Measurements from ENCODE around the gene CDH2.

Gene CDH2

GRCh38 chr18:28088477-28088876 is 88.5 kb downstream of the CDH2 start:
- DNase-seq (ENCODE audit: low read depth in 2 of 2), result no peak

DNA sequence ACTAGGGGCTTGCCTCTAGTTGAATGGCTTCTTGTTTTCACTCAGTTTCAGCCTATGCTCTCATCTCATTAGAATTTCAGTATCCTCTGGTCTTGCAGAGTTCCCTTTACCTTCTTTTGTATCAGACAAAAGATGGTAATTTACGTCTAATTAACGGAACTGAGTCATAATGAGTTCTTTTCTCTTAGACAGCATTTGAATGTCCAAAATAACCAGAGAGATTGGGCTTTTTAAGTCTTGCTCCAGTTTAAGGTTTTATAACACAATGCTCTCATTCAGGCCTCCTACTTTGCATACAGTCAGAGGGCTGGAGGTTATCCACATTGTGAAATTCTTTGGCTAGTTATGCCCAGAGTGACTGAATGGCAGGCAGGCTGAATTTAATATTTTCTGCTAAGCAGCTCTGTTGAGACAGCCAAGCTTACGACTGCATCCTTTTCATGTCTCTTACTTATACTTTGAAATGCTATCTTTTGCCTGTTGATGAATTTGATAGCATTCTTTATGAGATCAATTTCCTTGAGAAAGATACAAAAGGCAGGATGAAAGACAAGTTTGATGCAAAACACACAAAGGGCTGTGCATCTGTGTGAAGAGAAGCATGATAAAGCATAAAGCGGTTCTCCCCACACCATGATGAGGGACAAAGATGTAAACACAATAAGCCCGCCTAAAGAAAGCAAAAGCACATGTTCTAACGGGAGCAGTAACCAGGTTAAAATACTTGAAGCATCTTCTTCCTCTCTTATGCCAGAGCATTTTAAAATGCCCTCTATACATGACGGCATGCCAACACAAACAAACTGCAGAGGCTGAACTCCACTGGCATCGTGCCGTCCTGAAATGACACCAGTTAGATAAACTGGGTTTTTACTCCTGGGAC is 90.0 kb downstream of the CDH2 start:
- DNase-seq (ENCODE audit: low read depth in 2 of 2), result no peak

DNA sequence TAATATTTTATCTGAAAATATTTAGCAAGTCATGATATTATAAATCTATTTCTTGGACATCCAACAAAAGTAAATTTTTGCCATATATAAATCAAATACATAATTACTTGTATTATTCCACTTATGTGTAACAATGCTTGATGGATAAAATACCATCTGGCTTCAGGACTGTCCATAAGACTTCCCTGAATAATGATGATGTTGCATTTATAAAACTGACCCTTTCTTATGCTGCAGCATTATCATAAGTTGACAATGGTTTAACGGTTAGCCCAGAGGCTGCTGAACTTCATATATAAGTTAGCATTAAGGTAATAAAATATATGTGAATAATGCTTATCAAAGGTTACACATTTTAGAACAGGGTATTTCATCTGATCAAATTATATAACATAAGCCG is 95.4 kb downstream of the CDH2 start:
- no peak for DNase-seq (ENCODE audit: low read depth in 2 of 2)

- DNase-seq (ENCODE audit: low read depth in 2 of 2), result no peak
These were observed 96.0 kb downstream of the CDH2 start for GRCh38 chr18:28080876-28081300.

- DNase-seq (ENCODE audit: low read depth in 2 of 2), result no peak
These were observed 97.0 kb downstream of the CDH2 start for GRCh38 chr18:28079883-28080282.

GRCh38 chr18:28078849-28079248 is 98.1 kb downstream of the CDH2 start:
- no peak for DNase-seq (ENCODE audit: low read depth in 2 of 2)

DNA sequence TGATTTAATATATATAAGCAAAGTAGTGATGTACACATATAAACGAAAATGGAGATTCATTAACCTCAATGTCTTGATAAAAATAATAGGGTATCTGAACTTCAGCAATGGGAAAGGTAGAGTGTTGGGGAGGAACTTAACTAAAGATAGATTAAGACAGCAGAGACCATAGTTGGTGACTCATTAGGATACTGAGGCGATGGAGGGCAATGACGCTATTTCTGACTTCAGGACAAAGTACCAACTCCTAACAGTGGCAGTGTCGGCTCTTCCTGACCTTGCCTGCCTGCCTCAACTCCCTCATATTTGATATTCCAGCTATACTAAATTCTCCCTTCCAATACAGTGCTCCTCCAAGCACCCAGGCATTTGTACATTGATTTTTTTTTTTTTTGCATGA is 98.6 kb downstream of the CDH2 start:
- DNase-seq (ENCODE audit: low read depth in 2 of 2), result no peak

GRCh38 chr18:28075501-28075900 is 101.4 kb downstream of the CDH2 start:
- DNase-seq (ENCODE audit: low read depth in 2 of 2), result no peak

DNA sequence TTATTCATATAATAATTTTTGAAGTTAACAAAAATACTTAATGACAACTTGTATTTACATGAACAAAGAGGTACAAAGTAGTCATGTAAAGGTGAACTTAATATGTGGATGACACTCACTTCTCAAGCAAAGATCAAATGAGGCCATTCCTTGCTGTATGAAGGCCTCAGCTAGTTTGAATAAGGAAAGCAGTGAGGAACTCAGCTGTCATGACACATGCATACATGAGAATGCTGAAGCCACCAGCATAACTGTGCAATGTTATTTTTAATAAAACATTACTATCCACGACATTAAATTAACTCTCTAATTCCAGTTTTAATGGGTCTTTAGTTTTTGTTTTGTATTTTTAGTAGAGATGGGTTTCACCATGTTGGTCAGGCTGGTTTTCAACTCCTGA is 102.9 kb downstream of the CDH2 start:
- DNase-seq (ENCODE audit: low read depth in 2 of 2), result no peak

GRCh38 chr18:28073658-28074057 is 103.3 kb downstream of the CDH2 start:
- no peak for DNase-seq (ENCODE audit: low read depth in 2 of 2)

DNA sequence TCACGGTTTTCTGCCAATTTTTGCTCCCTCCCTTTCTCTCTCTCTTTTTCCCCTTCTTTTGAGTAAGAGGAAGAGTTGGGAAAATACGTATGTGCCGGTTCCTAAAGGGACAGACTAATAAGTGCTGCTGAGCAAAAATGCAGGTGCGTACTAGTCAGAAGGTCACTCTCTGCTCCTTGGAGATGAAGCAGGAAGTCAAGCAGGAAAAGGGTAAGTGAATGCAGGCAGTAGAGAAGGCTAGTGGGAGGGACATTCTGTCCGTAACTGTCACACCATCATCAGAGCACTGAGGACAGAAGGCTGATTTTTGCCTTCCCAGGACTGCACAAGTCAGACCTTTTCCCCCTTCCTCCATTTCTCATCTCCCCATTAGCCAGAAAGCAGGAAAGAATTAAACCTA is 105.7 kb downstream of the CDH2 start:
- no peak for DNase-seq (ENCODE audit: low read depth in 2 of 2)

- no peak for DNase-seq (ENCODE audit: low read depth in 2 of 2)
These were observed 108.7 kb downstream of the CDH2 start for GRCh38 chr18:28068207-28068606.

GRCh38 chr18:28067346-28067745 is 109.6 kb downstream of the CDH2 start:
- no peak for DNase-seq (ENCODE audit: low read depth in 2 of 2)

GRCh38 chr18:28065793-28066186 is 111.1 kb downstream of the CDH2 start:
- DNase-seq (ENCODE audit: low read depth in 2 of 2), result no peak

DNA sequence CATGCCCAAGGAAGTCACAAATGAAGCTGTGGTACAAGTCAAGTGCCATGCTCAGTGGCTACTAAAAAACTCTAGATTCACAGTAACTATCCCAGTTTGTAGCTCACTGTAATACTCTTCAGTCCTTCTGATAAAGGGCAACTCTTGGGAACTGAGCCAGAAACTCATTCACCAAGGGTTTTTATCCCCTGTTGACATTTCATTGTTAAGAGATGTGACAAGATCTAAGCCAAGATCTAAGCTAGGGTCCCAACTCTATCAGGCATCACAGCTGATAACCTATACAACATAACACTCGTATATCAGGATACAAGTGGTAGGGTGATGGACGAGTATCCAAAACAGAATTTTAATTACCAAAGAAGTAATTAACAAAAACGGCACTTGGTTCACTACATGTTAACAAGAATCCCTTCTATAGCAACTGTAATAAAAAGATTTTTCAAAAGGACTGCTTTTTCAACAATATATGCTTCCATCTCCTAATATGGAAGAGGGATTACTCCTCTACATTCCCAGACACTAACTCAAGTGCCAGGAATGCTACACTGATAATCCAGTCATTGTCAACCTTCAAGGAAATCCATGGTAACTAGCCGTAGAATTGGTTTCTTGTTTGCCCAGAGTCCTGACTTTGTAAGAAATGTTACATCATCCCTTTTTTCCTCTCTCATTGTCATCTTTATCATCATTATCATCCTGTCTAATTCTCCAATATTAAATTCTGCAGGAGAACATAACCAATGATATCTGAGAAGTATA is 111.7 kb downstream of the CDH2 start:
- no peak for DNase-seq (ENCODE audit: low read depth in 2 of 2)

- no peak for DNase-seq (ENCODE audit: low read depth in 2 of 2)
These were observed 113.0 kb downstream of the CDH2 start for GRCh38 chr18:28063926-28064325.

GRCh38 chr18:28063271-28063761 is 113.6 kb downstream of the CDH2 start:
- DNase-seq (ENCODE audit: low read depth in 2 of 2), result no peak

DNA sequence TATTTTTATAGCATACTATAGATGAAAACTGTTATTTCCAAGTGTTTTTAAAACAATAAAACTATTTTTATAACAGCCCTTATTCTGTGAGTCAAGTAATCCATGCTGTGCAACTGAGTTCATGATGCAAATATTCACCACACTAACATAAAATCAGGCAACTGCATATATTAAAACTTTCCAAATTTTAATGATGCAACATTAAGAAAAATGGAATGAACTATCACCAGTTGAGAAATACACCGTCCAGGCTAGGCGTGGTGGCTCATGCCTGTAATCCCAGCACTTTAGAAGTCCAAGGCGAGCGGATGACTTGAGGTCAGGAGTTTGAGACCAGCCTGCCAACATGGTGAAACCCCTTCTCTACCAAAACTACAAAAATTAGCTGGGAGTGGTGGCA is 114.5 kb downstream of the CDH2 start:
- no peak for DNase-seq (ENCODE audit: low read depth in 2 of 2)

DNA sequence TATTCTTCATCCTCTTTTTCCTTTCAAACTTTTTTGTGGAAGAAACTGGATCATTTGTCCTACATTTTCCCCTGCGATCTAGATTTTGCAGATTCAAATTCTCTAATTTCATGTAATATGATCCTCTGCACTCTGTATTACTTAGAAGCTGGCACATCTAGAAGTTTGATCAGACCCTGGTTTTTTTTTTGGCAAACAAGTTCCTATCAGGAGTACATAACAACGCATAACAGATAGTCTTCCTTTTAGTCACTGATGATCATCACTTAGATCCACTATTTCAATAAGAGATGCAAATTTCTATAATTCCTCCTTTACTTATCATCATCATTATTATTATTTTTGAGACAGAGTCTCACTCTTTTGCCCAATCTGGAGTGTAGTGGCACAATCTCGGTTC is 117.1 kb downstream of the CDH2 start:
- DNase-seq (ENCODE audit: low read depth in 2 of 2), result no peak

DNA sequence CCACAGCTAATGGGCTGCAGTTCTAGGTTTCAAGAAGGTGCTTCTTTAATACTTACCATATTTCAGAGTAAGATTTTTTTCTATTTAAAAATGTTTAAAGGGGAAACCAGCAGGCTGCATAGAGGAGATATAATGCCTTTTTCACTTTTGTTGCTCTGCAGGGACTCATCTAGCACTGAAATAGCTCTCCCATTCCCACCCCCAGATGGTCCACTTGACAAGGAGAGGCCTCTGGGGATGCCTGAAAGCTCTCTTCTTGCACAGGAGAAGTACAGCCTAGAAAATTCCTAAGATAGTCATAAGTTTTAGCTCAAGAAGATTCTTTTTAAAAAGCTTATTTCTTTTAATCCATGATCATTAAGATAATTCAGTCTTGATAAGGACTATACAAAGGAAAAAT is 126.4 kb downstream of the CDH2 start:
- DNase-seq (ENCODE audit: low read depth in 2 of 2), result no peak

GRCh38 chr18:28048612-28049011 is 128.3 kb downstream of the CDH2 start:
- no peak for DNase-seq (ENCODE audit: low read depth in 2 of 2)

GRCh38 chr18:28045880-28046279 is 131.1 kb downstream of the CDH2 start:
- DNase-seq (ENCODE audit: low read depth in 2 of 2), result no peak
